Activated B cell treated with CpG ODN at 0.5 μM for 24 hours (primary cell): ENCODE data around the gene PALB2. TPM values are rescaled to one million over a fixed set of nuclear protein-coding genes. Genes with fewer than 3 reads are reported as not detected.
"Not testable (repeated sequence)": the region's sequence is repeated elsewhere in the genome, so short reads cannot be mapped to it uniquely, and the experiment has no call there.

Experiments used
- ATAC-seq: fragments of 200-7000 bp; cut with Tn5 transposase; one replicate; pipeline ENCODE4 v1.10.0; 2021; ENCODE audit warnings: low read depth, mild to moderate bottlenecking, moderate library complexity
- CTCF ChIA-PET: fragments of 350-600 bp; sonication (Branson Sonifier 250); formaldehyde crosslinking; loops from one replicate; lab custom pipeline; 2021; ENCODE audit warnings: antibody characterized with exemption; lab: Charles Lee
- POLR2A ChIA-PET: fragments of 350-600 bp; sonication (Branson Sonifier 250); formaldehyde crosslinking; loops from one replicate; lab custom pipeline; 2021; ENCODE audit warnings: antibody characterized with exemption; lab: Charles Lee
- DNase-seq: peaks from one replicate; pipeline ENCODE4 v3.0.0; 2022
- H3K27ac Mint-ChIP-seq: one replicate; pipeline ENCODE4 v1.8.0; 2020; ENCODE audit warnings: mixed read lengths
- H3K27me3 Mint-ChIP-seq: one replicate; pipeline ENCODE4 v1.8.0; 2021; ENCODE audit warnings: mixed read lengths
- H3K36me3 Mint-ChIP-seq: one replicate; pipeline ENCODE4 v1.8.0; 2021; ENCODE audit warnings: low read depth, mixed read lengths
- H3K4me1 Mint-ChIP-seq: one replicate; pipeline ENCODE4 v1.8.0; 2021; ENCODE audit warnings: mixed read lengths
- H3K4me3 Mint-ChIP-seq: one replicate; pipeline ENCODE4 v1.8.0; 2020; ENCODE audit warnings: mild to moderate bottlenecking, mixed read lengths
- H3K9me3 Mint-ChIP-seq: one replicate; pipeline ENCODE4 v1.8.0; 2020; ENCODE audit warnings: mixed read lengths
- intact Hi-C: fragments of 100-400 bp; cut with micrococcal nuclease; formaldehyde crosslinking; loops from one replicate; pipeline ENCODE4 v1.15.1; 2024
- total RNA-seq: library from RNA; stranded (reverse); gene quantifications from 2 replicates; pipeline ENCODE4 v1.2.3, GENCODE V29; 2022
- TF ChIP-seq, protein P1 (sequence below): fragments of 200-600 bp; IDR thresholded peaks from one replicate; pipeline ENCODE4 v1.8.0; 2022; ENCODE audit warnings: antibody characterized with exemption, mild to moderate bottlenecking

Gene PALB2
- total RNA-seq, 1 donor from 2014 or later: 19.8 TPM

DNA sequence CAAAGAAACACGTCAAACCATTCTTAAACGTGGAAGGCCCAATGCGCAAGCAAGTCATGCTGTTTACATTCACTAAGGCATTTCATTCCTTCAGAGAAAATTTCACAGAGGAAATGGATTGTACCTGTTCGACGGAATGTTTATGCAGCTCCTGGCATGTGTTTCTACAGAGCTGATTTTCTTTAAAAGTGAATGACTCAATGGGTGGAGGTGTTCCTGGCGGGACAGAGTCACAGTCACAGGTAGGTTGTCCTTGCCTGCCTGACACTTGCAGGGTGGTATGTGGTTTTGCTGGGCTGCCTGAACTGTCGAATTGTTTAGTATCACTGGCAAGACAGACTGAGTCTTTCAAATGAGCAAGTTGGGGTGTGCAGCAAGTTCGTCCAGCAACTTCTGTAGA, 11.6 kb downstream of the PALB2 start:
- Mint-ChIP-seq H3K4me1 (no peaks in the 10 kb centered on the region), H3K9me3 (no peaks in the 10 kb centered on the region), H3K27me3 (no peaks in the 10 kb centered on the region), H3K4me3 (no peak overlapping the region), H3K27ac (no peak overlapping the region), H3K36me3 (peaks cover 58% of the 10 kb centered on the region)
- ChIA-PET POLR2A (no interaction called here), CTCF (no interaction called here)
- intact Hi-C loops: no loop called here
- TF ChIP-seq, protein P1, sequence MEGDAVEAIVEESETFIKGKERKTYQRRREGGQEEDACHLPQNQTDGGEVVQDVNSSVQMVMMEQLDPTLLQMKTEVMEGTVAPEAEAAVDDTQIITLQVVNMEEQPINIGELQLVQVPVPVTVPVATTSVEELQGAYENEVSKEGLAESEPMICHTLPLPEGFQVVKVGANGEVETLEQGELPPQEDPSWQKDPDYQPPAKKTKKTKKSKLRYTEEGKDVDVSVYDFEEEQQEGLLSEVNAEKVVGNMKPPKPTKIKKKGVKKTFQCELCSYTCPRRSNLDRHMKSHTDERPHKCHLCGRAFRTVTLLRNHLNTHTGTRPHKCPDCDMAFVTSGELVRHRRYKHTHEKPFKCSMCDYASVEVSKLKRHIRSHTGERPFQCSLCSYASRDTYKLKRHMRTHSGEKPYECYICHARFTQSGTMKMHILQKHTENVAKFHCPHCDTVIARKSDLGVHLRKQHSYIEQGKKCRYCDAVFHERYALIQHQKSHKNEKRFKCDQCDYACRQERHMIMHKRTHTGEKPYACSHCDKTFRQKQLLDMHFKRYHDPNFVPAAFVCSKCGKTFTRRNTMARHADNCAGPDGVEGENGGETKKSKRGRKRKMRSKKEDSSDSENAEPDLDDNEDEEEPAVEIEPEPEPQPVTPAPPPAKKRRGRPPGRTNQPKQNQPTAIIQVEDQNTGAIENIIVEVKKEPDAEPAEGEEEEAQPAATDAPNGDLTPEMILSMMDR: no peak
- no peak for ATAC-seq
- DNase-seq: no peak

DNA sequence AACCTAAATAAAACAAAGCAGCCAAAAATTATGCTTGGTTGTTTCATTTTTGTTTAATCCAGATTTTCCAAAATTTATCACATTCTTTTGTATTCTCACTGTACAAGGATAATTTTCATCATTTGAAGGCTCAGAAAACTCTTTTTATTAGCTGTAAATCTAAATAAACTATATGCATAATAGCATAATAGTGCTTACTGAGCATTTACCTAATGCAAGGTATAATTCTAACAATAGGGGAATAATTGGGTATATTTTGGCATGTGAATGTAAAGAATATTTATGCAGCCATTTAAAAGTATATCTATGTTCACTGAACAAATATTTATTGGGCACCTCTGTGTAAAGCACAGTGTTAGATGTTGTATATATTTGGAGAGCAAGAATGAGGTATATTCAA, 17.0 kb downstream of the PALB2 start:
- POLR2A ChIA-PET: no interaction called here
- CTCF ChIA-PET: no interaction called here
- no peak for ATAC-seq
- H3K27ac Mint-ChIP-seq: no peak overlapping the region
- DNase-seq: no peak
- TF ChIP-seq, protein P1: no peak
- no peaks in the 10 kb centered on the region for H3K27me3 Mint-ChIP-seq
- H3K4me3 Mint-ChIP-seq: no peak overlapping the region
- H3K4me1 Mint-ChIP-seq: no peaks in the 10 kb centered on the region
- intact Hi-C loops: no loop called here
- peaks cover 73% of the 10 kb centered on the region for H3K36me3 Mint-ChIP-seq
- H3K9me3 Mint-ChIP-seq: no peaks in the 10 kb centered on the region

DNA sequence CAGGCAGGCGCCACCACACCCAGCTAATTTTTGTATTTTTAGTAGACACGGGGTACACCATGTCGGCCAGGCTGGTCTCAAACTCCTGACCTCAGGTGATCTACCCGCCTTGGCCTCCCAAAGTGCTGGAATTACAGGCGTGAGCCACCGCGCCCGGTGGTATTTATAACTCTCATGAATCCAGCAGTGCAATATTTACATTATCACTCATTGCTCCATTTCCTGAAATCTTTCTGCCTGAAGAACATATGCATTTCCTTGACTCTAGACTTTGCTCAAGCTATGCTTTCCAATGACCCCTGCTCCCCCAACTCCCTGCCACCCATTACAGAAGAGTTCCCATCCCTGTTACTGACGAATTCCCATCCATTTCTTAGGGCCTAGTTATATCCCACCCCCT, 25.3 kb downstream of the PALB2 start:
- CTCF ChIA-PET: no interaction called here
- ATAC-seq: no peak
- intact Hi-C loops: no loop called here
- H3K27me3 Mint-ChIP-seq: no peaks in the 10 kb centered on the region
- no peak for DNase-seq
- POLR2A ChIA-PET: no interaction called here
- no peaks in the 10 kb centered on the region for H3K4me1 Mint-ChIP-seq
- no peak overlapping the region for H3K27ac Mint-ChIP-seq
- H3K9me3 Mint-ChIP-seq: no peaks in the 10 kb centered on the region
- H3K36me3 Mint-ChIP-seq: peaks cover 51% of the 10 kb centered on the region
- no peak overlapping the region for H3K4me3 Mint-ChIP-seq
- TF ChIP-seq, protein P1: no peak

DNA sequence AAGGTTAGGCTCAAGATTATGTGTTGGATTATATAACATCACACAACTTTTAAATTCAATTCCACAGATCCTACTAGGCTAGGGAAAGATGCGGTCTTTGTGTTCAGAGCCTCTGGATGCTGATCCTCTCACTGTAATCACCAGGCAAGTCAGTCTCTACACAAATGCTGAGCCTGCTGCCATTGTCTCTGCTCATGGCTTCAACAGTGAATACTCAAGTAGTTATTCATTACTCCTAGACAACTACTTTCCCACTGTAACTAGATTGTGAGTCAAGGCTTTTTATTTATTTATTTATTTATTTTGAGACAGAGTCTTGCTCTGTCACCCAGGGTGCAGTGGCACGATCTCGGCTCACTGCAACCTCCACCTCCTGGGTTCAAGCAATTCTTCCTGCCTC, 29.2 kb downstream of the PALB2 start:
- Mint-ChIP-seq H3K27ac (no peak overlapping the region), H3K36me3 (peaks cover 37% of the 10 kb centered on the region), H3K4me1 (no peaks in the 10 kb centered on the region), H3K4me3 (no peak overlapping the region), H3K9me3 (no peaks in the 10 kb centered on the region), H3K27me3 (no peaks in the 10 kb centered on the region)
- no peak for ATAC-seq
- ChIA-PET POLR2A (no interaction called here), CTCF (no interaction called here)
- TF ChIP-seq, protein P1: no peak
- DNase-seq: no peak
- intact Hi-C loops: no loop called here

DNA sequence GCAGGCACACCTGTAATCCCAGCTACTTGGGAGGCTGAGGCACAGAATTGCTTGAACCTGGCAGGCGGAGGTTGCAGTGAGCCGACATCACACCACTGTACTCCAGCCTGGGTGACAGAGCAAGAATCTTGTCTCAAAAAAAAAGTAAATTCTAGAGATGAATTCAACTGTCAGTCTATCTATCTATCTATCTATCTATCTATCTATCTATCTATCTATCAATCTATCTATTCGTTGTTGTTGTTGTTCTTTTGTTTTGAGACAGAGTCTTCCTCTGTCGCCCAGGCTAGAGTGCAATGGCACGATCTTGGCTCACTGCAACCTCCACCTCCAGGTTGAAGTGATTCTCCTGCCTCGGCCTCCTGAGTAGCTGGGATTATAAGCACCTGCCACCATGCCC, 30.2 kb downstream of the PALB2 start:
- DNase-seq, H3K27me3 Mint-ChIP-seq, H3K4me3 Mint-ChIP-seq, H3K27ac Mint-ChIP-seq, H3K9me3 Mint-ChIP-seq, H3K4me1 Mint-ChIP-seq, ATAC-seq, POLR2A ChIA-PET, intact Hi-C loops, CTCF ChIA-PET: not testable (repeated sequence)
- H3K36me3 Mint-ChIP-seq: peaks cover 38% of the 10 kb centered on the region

DNA sequence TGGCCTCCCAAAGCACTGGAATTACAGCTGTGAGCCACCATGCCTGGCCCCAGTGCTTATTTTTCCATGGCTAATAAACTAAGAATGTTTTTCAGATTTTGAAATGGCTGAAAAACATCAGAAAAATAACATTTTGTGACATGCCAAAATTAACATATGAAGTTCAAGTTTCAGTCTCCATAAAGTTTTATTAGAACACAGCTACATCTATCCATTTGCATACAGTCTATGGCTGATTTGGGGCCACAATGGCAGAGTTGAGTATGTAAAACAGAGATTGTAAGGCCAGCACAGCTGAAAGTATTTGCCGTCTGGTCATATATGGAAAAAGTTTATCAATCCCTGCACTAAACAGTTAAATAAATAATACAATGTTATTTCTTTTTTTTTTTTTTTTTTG, 31.2 kb downstream of the PALB2 start:
- Mint-ChIP-seq H3K4me1 (no peaks in the 10 kb centered on the region), H3K36me3 (peaks cover 43% of the 10 kb centered on the region), H3K27ac (no peak overlapping the region), H3K9me3 (no peaks in the 10 kb centered on the region), H3K4me3 (no peak overlapping the region), H3K27me3 (no peaks in the 10 kb centered on the region)
- ChIA-PET POLR2A (interaction anchor here (0.5 kb wide), 1 partner anchor 88 kb away, joined by 3 read pairs; no protein-coding TSS in a partner anchor), CTCF (no interaction called here)
- DNase-seq (no peak), ATAC-seq (no peak)
- intact Hi-C loops: no loop called here
- TF ChIP-seq, protein P1: no peak
